Measurements from ENCODE around the gene HSPA4. TPM values are rescaled to one million over a fixed set of nuclear protein-coding genes. Genes with fewer than 3 reads are reported as not detected.
A peak's percentile ranks its signal among the peaks of the same experiment; 100 is the strongest.

Gene HSPA4
- total and polyA plus RNA-seq, 2 experiments from 2014 or later = 340 to 343 TPM

DNA sequence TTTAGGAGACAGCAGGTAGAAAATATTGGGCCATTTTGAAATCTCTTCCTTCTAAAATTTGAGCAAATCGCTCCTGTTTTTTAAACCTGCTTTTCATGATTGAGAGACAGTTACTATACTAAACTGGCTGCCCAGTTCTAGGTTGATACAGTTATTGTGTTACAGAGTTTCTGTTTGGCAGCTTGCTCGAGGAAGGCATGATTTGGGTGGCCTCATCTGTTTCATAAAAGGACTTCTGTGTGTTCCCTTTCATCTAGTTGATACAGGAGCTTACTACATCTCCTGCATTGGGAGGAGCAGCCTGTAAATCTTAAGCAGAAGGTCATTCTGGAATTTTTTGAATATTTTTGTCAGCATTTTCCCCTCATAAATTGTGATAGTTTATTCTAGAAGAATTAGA is 14.2 kb downstream of the HSPA4 start:
- no peaks in the 10 kb centered on the region; the same call in 2 of the 3 replicates for H3K9me3 Mint-ChIP-seq
- H3K4me1 ChIP-seq (ENCODE audit: insufficient read depth) = peaks cover 23% of the 10 kb centered on the region
- no peaks in the 10 kb centered on the region; the same call in 1 of the 2 replicates for H3F3A ChIP-seq (replicated peaks; ENCODE audit: low read depth)
- no peaks in the 10 kb centered on the region for H3K27me3 ChIP-seq (ENCODE audit: insufficient read depth)
- peaks cover 76% of the 10 kb centered on the region for H3K36me3 Mint-ChIP-seq (ENCODE audit: low read depth)
- H3K36me3 ChIP-seq (ENCODE audit: insufficient read depth) = peaks cover 48% of the 10 kb centered on the region
- no peak for ATAC-seq
- H3K4me3 ChIP-seq = no peak overlapping the region
- no peak overlapping the region for H3K27ac Mint-ChIP-seq
- H3K4me2 ChIP-seq = no peak overlapping the region
- no peak overlapping the region for H3K4me3 Mint-ChIP-seq
- H2AFZ ChIP-seq = no peak overlapping the region
- H3K27ac ChIP-seq (ENCODE audit: low read depth) = peak overlapping the region; percentile 5; the same call in 1 of the 2 replicates
- H3K27me3 Mint-ChIP-seq (ENCODE audit: insufficient read depth, low read depth, poor library complexity) = peaks cover 9% of the 10 kb centered on the region
- no peak for DNase-seq (ENCODE audit: low spot score)
- peaks cover 100% of the 10 kb centered on the region for H3K79me2 ChIP-seq (replicated peaks; ENCODE audit: insufficient read depth)
- H4K20me1 ChIP-seq (replicated peaks; ENCODE audit: insufficient read depth) = peaks cover 79% of the 10 kb centered on the region
- no peaks in the 10 kb centered on the region for H3K9me2 ChIP-seq (ENCODE audit: insufficient read depth)
- peaks cover 21% of the 10 kb centered on the region for H3K4me1 Mint-ChIP-seq
- TF ChIP-seq ZNF114 (CRISPR knock-in tag; IDR thresholded peaks at IDR 0.05) = no peak
- no peak for TF ChIP-seq REST (IDR thresholded peaks at IDR 0.05; ENCODE audit: unreplicated experiment)
- TF ChIP-seq, protein P1, sequence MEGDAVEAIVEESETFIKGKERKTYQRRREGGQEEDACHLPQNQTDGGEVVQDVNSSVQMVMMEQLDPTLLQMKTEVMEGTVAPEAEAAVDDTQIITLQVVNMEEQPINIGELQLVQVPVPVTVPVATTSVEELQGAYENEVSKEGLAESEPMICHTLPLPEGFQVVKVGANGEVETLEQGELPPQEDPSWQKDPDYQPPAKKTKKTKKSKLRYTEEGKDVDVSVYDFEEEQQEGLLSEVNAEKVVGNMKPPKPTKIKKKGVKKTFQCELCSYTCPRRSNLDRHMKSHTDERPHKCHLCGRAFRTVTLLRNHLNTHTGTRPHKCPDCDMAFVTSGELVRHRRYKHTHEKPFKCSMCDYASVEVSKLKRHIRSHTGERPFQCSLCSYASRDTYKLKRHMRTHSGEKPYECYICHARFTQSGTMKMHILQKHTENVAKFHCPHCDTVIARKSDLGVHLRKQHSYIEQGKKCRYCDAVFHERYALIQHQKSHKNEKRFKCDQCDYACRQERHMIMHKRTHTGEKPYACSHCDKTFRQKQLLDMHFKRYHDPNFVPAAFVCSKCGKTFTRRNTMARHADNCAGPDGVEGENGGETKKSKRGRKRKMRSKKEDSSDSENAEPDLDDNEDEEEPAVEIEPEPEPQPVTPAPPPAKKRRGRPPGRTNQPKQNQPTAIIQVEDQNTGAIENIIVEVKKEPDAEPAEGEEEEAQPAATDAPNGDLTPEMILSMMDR (conservative IDR thresholded peaks at IDR 0.05; ENCODE audit: low read depth in 2 of 2) = no peak
- no peak for TF ChIP-seq STAT1 (IDR thresholded peaks at IDR 0.05; ENCODE audit: unreplicated experiment)
- no peak for TF ChIP-seq EZH2phosphoT487 (IDR thresholded peaks at IDR 0.05; ENCODE audit: unreplicated experiment)
- no peak for TF ChIP-seq ZNF462 (CRISPR knock-in tag; IDR thresholded peaks at IDR 0.05)
- no peak for TF ChIP-seq ZNF331 (CRISPR knock-in tag; IDR thresholded peaks at IDR 0.05; ENCODE audit: low read depth)
- no peak for TF ChIP-seq ETS1 (IDR thresholded peaks at IDR 0.05)
- no peak for TF ChIP-seq JUNB (IDR thresholded peaks at IDR 0.05; ENCODE audit: unreplicated experiment)
- no peak for TF ChIP-seq NANOG (IDR thresholded peaks at IDR 0.05; ENCODE audit: borderline replicate concordance)
- no peak for TF ChIP-seq CREB1 (CRISPR knock-in tag; IDR thresholded peaks at IDR 0.05; ENCODE audit: low read depth)
